Omental fat pad (tissue), 4 donors: Measurements from ENCODE around the gene CKS1B. TPM values are rescaled to one million over a fixed set of nuclear protein-coding genes. Genes with fewer than 3 reads are reported as not detected.
A peak's percentile ranks its signal among the peaks of the same experiment; 100 is the strongest.

Experiments used
- ATAC-seq: fragments of 150-250 bp; one replicate; pipeline ENCODE4 v1.9.1; 2016; ENCODE audit warnings: mild to moderate bottlenecking, moderate library complexity; ENCODE audit not compliant: low FRiP score
- DNase-seq: peaks from one replicate; pipeline ENCODE4 v3.0.0-alpha.2; 2019; ENCODE audit warnings: low spot score
- CTCF ChIP-seq, 3 donors: fragments of 450-650 bp; IDR thresholded peaks; one replicate each; pipeline ENCODE4 v1.5.1; 2016 to 2017; ENCODE audit warnings: antibody characterized with exemption in 3 of 3, mild to moderate bottlenecking in 3 of 3, moderate library complexity in 2 of 3
- total RNA-seq, 4 donors: library from RNA; depleted of rRNA; stranded (reverse); fragments of >200 nt; gene quantifications; one replicate each; pipeline ENCODE4 v1.1.0, GENCODE V29; 2016

The CKS1B gene
- total RNA-seq, 4 donors from 2014 or later: 34.0 to 72.8 (median 43.2) TPM

GRCh38 chr1:154966111-154966510 lies 8.4 kb upstream of the CKS1B start:
- TF ChIP-seq CTCF (IDR thresholded peaks at IDR 0.05): no peak
- DNase-seq (no peak), ATAC-seq (no peak)

GRCh38 chr1:154967331-154967950 lies 7.0 kb upstream of the CKS1B start:
- ATAC-seq (no peak), DNase-seq (no peak)
- no peak for TF ChIP-seq CTCF (IDR thresholded peaks at IDR 0.05)

- DNase-seq (no peak), ATAC-seq (no peak)
- no peak for TF ChIP-seq CTCF (IDR thresholded peaks at IDR 0.05)
Observed at GRCh38 chr1:154968731-154969130, 5.8 kb upstream of the CKS1B start.

GRCh38 chr1:154969246-154969645 lies 5.2 kb upstream of the CKS1B start:
- no peak for TF ChIP-seq CTCF (IDR thresholded peaks at IDR 0.05)
- DNase-seq (no peak), ATAC-seq (no peak)

GRCh38 chr1:154969860-154970452 lies 4.5 kb upstream of the CKS1B start:
- no peak for TF ChIP-seq CTCF (IDR thresholded peaks at IDR 0.05)
- DNase-seq (no peak), ATAC-seq (no peak)

- ATAC-seq: peak; percentile 61
- DNase-seq: peak; percentile 82
- no peak for TF ChIP-seq CTCF (IDR thresholded peaks at IDR 0.05)
Observed at GRCh38 chr1:154970631-154971340, 3.7 kb upstream of the CKS1B start, which contains the start of gene SHC1. TSS of gene SHC1 (minus strand) at chr1:154970747. CDS start at chr1:154970526, 221 bp downstream.
